ENCODE measurements around the gene BMP6.

Gene BMP6

GRCh38 chr6:7720346-7720745, 5.6 kb upstream of the BMP6 start:
- TF ChIP-seq CTCF (conservative IDR thresholded peaks at IDR 0.05) (no peak), ZFX (IDR thresholded peaks at IDR 0.05) (no peak)
- no peak overlapping the region for H3K27ac ChIP-seq

- TF ChIP-seq ZFX (IDR thresholded peaks at IDR 0.05): no peak
- TF ChIP-seq CTCF (conservative IDR thresholded peaks at IDR 0.05): peak; percentile 59
- H3K27ac ChIP-seq: no peak overlapping the region
Observed at GRCh38 chr6:7721649-7722048, 4.2 kb upstream of the BMP6 start.

- no peak for TF ChIP-seq ZFX (IDR thresholded peaks at IDR 0.05)
- TF ChIP-seq CTCF (conservative IDR thresholded peaks at IDR 0.05): peak; percentile 83
- H3K27ac ChIP-seq: no peak overlapping the region
Observed at GRCh38 chr6:7723041-7723447, 2.9 kb upstream of the BMP6 start.

GRCh38 chr6:7723554-7723953, 2.3 kb upstream of the BMP6 start:
- no peak for TF ChIP-seq ZFX (IDR thresholded peaks at IDR 0.05)
- no peak for TF ChIP-seq CTCF (conservative IDR thresholded peaks at IDR 0.05)
- no peak overlapping the region for H3K27ac ChIP-seq

GRCh38 chr6:7725412-7725811, 487 bp upstream of the BMP6 start:
- TF ChIP-seq CTCF (conservative IDR thresholded peaks at IDR 0.05) (no peak), ZFX (IDR thresholded peaks at IDR 0.05) (no peak)
- no peak overlapping the region for H3K27ac ChIP-seq

GRCh38 chr6:7726416-7727085, 652 bp downstream of the BMP6 start:
- TF ChIP-seq CTCF (conservative IDR thresholded peaks at IDR 0.05) (no peak), ZFX (IDR thresholded peaks at IDR 0.05) (no peak)
- H3K27ac ChIP-seq: no peak overlapping the region

GRCh38 chr6:7727086-7727945, 1.4 kb downstream of the BMP6 start:
- no peak overlapping the region for H3K27ac ChIP-seq
- no peak for TF ChIP-seq ZFX (IDR thresholded peaks at IDR 0.05)
- 0 out of 2 replicates have a peak, but pooled peaks have one; percentile 6 for TF ChIP-seq CTCF (conservative IDR thresholded peaks at IDR 0.05)

Measured in C4-2B (cell line).